ENCODE results near the gene DSTN. TPM values are rescaled to one million over a fixed set of nuclear protein-coding genes. Genes with fewer than 3 reads are reported as not detected.

The DSTN gene
- total RNA-seq, 1 donor, result 550 TPM

DNA sequence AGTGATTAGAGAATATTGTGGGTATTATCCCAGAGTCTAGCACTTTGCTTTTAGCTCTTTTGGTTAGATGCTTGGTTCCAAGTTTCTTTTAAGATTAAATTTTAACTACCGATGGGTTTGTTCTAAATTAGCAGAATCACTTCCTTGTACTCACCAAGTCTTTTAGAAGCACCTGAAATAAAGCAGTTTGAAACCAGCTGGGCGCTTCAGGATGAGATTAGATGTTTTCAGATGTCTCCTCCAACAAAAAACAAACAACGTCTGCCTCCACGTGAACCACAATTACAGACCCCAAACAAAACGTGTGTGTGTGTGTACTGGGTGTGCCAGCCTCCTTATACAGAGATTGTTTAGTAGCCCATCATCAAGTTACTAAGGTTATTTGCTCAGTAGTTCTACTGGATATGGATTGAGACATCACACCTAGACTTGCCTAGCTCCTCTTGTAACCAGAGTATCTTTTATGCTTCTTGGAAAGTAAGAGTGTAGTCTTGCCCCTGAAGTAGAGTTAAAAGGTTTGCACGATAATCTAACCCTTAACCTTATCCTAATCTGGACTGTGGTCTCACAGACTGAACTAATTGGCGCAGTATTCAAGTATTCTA, 2.3 kb downstream of the DSTN start:
- peak overlapping the region; percentile 84 for H3K4me3 ChIP-seq (ENCODE audit: low read depth, low read length)
- no peak for TF ChIP-seq CTCF (IDR thresholded peaks at IDR 0.05; ENCODE audit: insufficient read depth, low read depth, low read length)
- no peak for DNase-seq (ENCODE audit: low read depth)

DNA sequence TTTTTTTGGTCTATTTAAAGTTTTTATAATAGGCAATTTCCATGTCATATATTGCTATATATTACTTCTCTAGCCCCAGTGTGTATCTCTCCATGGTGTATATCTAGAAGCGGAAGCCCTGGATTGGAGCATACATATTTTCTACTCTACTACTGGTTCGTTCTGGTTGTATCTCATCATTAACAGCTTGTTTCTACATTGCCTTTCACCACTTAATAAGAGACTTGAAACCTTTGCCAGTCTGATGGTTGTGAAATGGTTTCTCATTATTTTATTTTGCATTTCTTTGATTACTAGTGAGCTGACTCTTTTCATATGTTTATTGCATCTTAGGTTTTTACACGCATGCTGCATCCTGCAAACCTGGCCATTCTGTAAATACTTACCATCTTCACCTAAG, 3.6 kb downstream of the DSTN start:
- TF ChIP-seq CTCF (IDR thresholded peaks at IDR 0.05; ENCODE audit: insufficient read depth, low read depth, low read length), result no peak
- H3K4me3 ChIP-seq (ENCODE audit: low read depth, low read length), result no peak overlapping the region
- DNase-seq (ENCODE audit: low read depth), result no peak

DNA sequence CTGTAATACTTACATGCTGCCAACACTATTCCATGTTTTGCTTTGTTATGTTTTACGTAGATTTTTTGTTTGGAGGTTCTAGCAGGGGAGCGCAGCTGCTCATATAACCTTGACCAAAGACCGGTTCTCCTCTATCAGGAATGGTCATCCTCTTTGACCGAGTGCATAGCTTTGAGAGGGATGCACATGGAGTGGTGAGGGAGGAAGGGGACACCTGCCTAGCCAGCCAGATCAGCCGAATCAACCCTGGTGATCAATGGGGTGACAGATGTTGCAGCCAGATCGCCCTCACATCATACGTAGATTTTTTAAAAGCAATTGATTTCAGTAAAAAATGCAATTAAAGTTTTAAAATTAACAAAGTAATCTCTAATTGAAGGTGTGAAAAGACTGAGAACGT, 6.3 kb downstream of the DSTN start:
- no peak overlapping the region for H3K4me3 ChIP-seq (ENCODE audit: low read depth, low read length)
- no peak for DNase-seq (ENCODE audit: low read depth)
- no peak for TF ChIP-seq CTCF (IDR thresholded peaks at IDR 0.05; ENCODE audit: insufficient read depth, low read depth, low read length)

GRCh38 chr20:17579369-17580039, 9.6 kb downstream of the DSTN start:
- no peak for TF ChIP-seq CTCF (IDR thresholded peaks at IDR 0.05; ENCODE audit: insufficient read depth, low read depth, low read length)
- DNase-seq (ENCODE audit: low read depth), result no peak
- H3K4me3 ChIP-seq (ENCODE audit: low read depth, low read length), result no peak overlapping the region

DNA sequence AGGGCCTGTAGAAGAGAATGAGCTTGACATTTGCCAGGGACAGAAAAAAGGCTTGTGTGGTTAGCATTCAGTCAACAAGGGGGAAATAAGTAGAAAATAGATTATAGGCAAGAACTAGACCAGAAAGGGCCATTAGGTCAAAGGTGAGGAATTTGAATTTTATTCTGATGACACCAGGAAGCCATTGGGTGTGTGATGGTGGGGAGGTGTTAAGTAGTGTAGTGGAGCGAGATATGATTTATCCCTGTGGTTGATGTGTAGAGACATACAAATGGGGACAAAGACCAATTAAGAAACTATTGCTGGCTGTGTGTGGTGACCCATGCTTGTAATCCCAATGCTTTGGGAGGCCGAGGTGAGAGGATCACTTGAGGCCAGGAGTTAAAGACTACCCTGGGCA, 11.0 kb downstream of the DSTN start:
- DNase-seq (ENCODE audit: low read depth), result no peak
- TF ChIP-seq CTCF (IDR thresholded peaks at IDR 0.05; ENCODE audit: insufficient read depth, low read depth, low read length), result no peak
- no peak overlapping the region for H3K4me3 ChIP-seq (ENCODE audit: low read depth, low read length)

DNA sequence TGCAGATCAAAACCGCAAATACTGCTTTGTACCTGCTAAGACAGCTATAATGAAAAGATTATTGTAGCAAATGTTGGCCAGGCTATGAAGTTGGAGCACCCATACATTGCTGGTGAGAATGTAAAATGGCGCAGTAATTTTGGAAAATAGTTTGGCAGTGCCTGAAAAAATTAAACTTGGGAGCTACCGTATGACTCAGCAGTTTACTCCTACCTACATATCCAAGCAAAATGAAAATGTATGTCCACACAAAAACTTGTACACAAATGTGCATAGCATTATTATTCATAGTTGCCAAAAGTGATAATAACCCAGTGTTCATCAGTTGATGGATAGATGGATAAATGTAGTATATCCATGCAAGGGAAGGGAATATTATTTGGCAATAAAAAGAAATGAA, 13.3 kb downstream of the DSTN start:
- no peak overlapping the region for H3K4me3 ChIP-seq (ENCODE audit: low read depth, low read length)
- TF ChIP-seq CTCF (IDR thresholded peaks at IDR 0.05; ENCODE audit: insufficient read depth, low read depth, low read length), result no peak
- no peak for DNase-seq (ENCODE audit: low read depth)

DNA sequence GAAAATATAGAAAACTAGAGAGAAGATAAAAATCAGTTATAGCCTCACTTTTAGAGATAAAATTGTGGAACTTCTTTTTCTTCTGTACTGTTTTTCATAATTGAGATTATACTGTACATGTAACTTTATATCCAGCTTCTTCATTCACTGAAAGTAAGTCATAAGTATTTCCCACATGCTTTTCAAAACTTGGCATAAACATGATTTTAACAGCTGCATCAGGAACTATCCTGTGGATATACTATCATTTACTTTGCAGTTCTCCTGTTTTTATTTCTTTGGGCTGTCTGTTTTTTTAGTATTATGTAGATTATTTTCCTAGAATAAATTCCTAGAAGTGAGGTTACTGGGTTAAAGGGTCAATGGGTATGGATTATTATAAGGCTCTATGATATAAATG, 14.8 kb downstream of the DSTN start:
- no peak for DNase-seq (ENCODE audit: low read depth)
- TF ChIP-seq CTCF (IDR thresholded peaks at IDR 0.05; ENCODE audit: insufficient read depth, low read depth, low read length), result no peak
- H3K4me3 ChIP-seq (ENCODE audit: low read depth, low read length), result no peak overlapping the region
